K562 treated with DMSO at 1 percent for 48 hours (cell line): Measurements from ENCODE around the gene FASLG. TPM values are rescaled to one million over a fixed set of nuclear protein-coding genes. Genes with fewer than 3 reads are reported as not detected.

ENCODE experiments used
- total RNA-seq: library from RNA; unstranded; fragments of 300-600 nt; gene quantifications from 2 replicates; pipeline ENCODE4 v1.2.3, GENCODE V29; 2022; ENCODE audit warnings: low replicate concordance; ENCODE audit errors: extremely low read depth

The FASLG gene, protein sequence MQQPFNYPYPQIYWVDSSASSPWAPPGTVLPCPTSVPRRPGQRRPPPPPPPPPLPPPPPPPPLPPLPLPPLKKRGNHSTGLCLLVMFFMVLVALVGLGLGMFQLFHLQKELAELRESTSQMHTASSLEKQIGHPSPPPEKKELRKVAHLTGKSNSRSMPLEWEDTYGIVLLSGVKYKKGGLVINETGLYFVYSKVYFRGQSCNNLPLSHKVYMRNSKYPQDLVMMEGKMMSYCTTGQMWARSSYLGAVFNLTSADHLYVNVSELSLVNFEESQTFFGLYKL
- not detected in 2 replicates for total RNA-seq

GRCh38 chr1:172658871-172659453 is at the start of gene FASLG:
TSS of gene FASLG (plus strand) at chr1:172659103. CDS start at chr1:172659202, 99 bp downstream.

Other genes with a start within 250 kb of the FASLG start
- not detected in 2 replicates for gene C1orf105, start 238.4 kb upstream of the FASLG start, total RNA-seq
- not detected in 2 replicates for gene PIGC, start 215.0 kb upstream of the FASLG start, total RNA-seq
- not detected in 2 replicates for gene SUCO, start 126.0 kb upstream of the FASLG start, total RNA-seq